A673 (cell line): ENCODE measurements around the gene SCAI. TPM values are rescaled to one million over a fixed set of nuclear protein-coding genes. Genes with fewer than 3 reads are reported as not detected.

ENCODE experiments used
- BruUV-seq: library from RNA; stranded (reverse); fragments of 400-500 nt; replicated peaks from 2 replicates; lab custom pipeline; 2021; lab: Mats Ljungman, UMichigan
- CTCF ChIA-PET: fragments of 300-600 bp; sonication (Branson Sonifier 250); formaldehyde crosslinking; loops from one replicate; lab custom pipeline; 2022; ENCODE audit warnings: antibody characterized with exemption; lab: Charles Lee
- POLR2A ChIA-PET: fragments of 300-600 bp; sonication (Branson Sonifier 250); formaldehyde crosslinking; loops from one replicate; lab custom pipeline; 2022; ENCODE audit warnings: antibody characterized with exemption; ENCODE audit not compliant: low non-redundant PET; lab: Charles Lee
- DNase-seq: peaks from one replicate; pipeline ENCODE4 v3.0.0-alpha.2; 2015; ENCODE audit warnings: low spot score
- H3K27ac ChIP-seq: fragments of 200-600 bp; sonication (generic); 2 replicates; pipeline ENCODE4 v1.5.1; 2016; ENCODE audit warnings: mixed run types, low read depth, mild to moderate bottlenecking, mixed read lengths, antibody characterized with exemption, low read length; ENCODE audit not compliant: poor library complexity, severe bottlenecking
- H3K27me3 ChIP-seq: fragments of 200-600 bp; sonication (generic); replicated peaks from 2 replicates; pipeline ENCODE4 v1.6.1; 2017; ENCODE audit warnings: mixed run types, low read depth, mild to moderate bottlenecking, mixed read lengths, antibody characterized with exemption, low read length; ENCODE audit not compliant: insufficient read depth, poor library complexity
- H3K36me3 ChIP-seq: fragments of 200-600 bp; sonication (generic); 2 replicates; pipeline ENCODE4 v1.6.1; 2016; ENCODE audit warnings: mixed run types, mild to moderate bottlenecking, mixed read lengths, antibody characterized with exemption, low read length; ENCODE audit not compliant: insufficient read depth, poor library complexity, severe bottlenecking
- H3K4me1 ChIP-seq: fragments of 200-600 bp; sonication (generic); 2 replicates; pipeline ENCODE4 v1.6.1; 2017; ENCODE audit warnings: mixed run types, mild to moderate bottlenecking, mixed read lengths, antibody characterized with exemption, low read length; ENCODE audit not compliant: insufficient read depth, poor library complexity, severe bottlenecking
- H3K4me3 ChIP-seq: fragments of 200-600 bp; sonication (generic); 2 replicates; pipeline ENCODE4 v1.5.1; 2016; ENCODE audit warnings: low read depth, mixed run types, mild to moderate bottlenecking, mixed read lengths, low read length; ENCODE audit not compliant: poor library complexity, severe bottlenecking
- H3K9me3 ChIP-seq: fragments of 200-600 bp; sonication (generic); 2 replicates; pipeline ENCODE4 v1.6.1; 2016; ENCODE audit warnings: mixed run types, low read depth, mild to moderate bottlenecking, mixed read lengths, antibody characterized with exemption, low read length; ENCODE audit not compliant: poor library complexity, severe bottlenecking
- CTCF ChIP-seq: fragments of 300-800, 200-600 bp; sonication (generic); conservative IDR thresholded peaks from 2 replicates; pipeline ENCODE4 v1.5.1; 2017; ENCODE audit warnings: low read depth, mild to moderate bottlenecking, antibody characterized with exemption, low read length, moderate library complexity, mixed read lengths
- EZH2 ChIP-seq: fragments of 200-600 bp; sonication (generic); IDR thresholded peaks from 2 replicates; pipeline ENCODE4 v1.6.1; 2017; ENCODE audit warnings: borderline replicate concordance, low read depth, mild to moderate bottlenecking, mixed read lengths, antibody characterized with exemption, low read length; ENCODE audit not compliant: poor library complexity, severe bottlenecking
- intact Hi-C: fragments of 100-400 bp; cut with micrococcal nuclease; formaldehyde crosslinking; loops from one replicate; pipeline ENCODE4 v1.10.0; 2022; ENCODE audit not compliant: unreplicated experiment
- total RNA-seq: library from RNA; stranded (reverse); gene quantifications from 2 replicates; pipeline ENCODE4 v1.2.3, GENCODE V29; 2021

SCAI gene
- total RNA-seq, 1 experiment from 2014 or later, result 14.1 TPM

GRCh38 chr9:125008599-125008998 lies 134.7 kb downstream of the SCAI start:
- BruUV-seq, result no TSS peak
- intact Hi-C loops, result no loop called here
- H3K9me3 ChIP-seq, result no peaks in the 10 kb centered on the region
- no peaks in the 10 kb centered on the region for H3K4me1 ChIP-seq
- H3K36me3 ChIP-seq, result peaks cover 5% of the 10 kb centered on the region
- H3K4me3 ChIP-seq, result no peak overlapping the region
- DNase-seq, result no peak
- POLR2A ChIA-PET, result no interaction called here
- no peak overlapping the region for H3K27ac ChIP-seq
- TF ChIP-seq EZH2, result no peak
- no peaks in the 10 kb centered on the region for H3K27me3 ChIP-seq
- CTCF ChIA-PET, result no interaction called here

- no peaks in the 10 kb centered on the region for H3K36me3 ChIP-seq
- ChIA-PET CTCF (no interaction called here), POLR2A (no interaction called here)
- H3K27me3 ChIP-seq, result no peaks in the 10 kb centered on the region
- BruUV-seq, result no TSS peak
- H3K27ac ChIP-seq, result no peak overlapping the region
- H3K4me1 ChIP-seq, result no peaks in the 10 kb centered on the region
- TF ChIP-seq CTCF, result no peak
- TF ChIP-seq EZH2, result no peak
- intact Hi-C loops, result no loop called here
- DNase-seq, result no peak
- no peak overlapping the region for H3K4me3 ChIP-seq
- no peaks in the 10 kb centered on the region for H3K9me3 ChIP-seq
Observed at GRCh38 chr9:125003332-125003731, 140.0 kb downstream of the SCAI start.

DNA sequence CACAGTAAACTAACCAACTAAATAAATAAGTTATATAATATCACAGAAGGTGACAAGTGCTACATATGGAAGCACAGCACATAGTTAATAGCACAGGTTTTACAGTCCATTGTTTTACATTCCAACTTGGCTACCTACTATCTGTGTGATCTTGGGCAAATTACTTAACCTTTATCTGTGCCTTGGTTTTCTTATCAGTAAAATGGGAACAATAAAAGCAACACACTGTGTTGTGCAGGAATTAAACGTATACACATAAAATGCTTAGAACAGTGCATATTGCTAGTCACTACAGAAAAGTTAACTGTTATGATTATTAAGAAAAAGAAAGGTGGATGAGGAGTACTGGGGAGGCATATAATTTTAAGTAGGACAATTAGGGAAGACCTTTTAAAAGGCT lies 159.6 kb downstream of the SCAI start:
- Histone ChIP-seq H3K36me3 (no peaks in the 10 kb centered on the region), H3K27me3 (no peaks in the 10 kb centered on the region), H3K27ac (no peak overlapping the region), H3K4me3 (no peak overlapping the region), H3K9me3 (no peaks in the 10 kb centered on the region), H3K4me1 (no peaks in the 10 kb centered on the region)
- intact Hi-C loops, result no loop called here
- POLR2A ChIA-PET, result no interaction called here
- TF ChIP-seq EZH2, result no peak
- no peak for TF ChIP-seq CTCF
- no peak for DNase-seq
- BruUV-seq, result no TSS peak
- CTCF ChIA-PET, result no interaction called here

GRCh38 chr9:124980431-124980830 lies 162.9 kb downstream of the SCAI start:
- ChIA-PET CTCF (no interaction called here), POLR2A (no interaction called here)
- H3K27me3 ChIP-seq, result no peaks in the 10 kb centered on the region
- H3K9me3 ChIP-seq, result no peaks in the 10 kb centered on the region
- no peak overlapping the region for H3K27ac ChIP-seq
- no peaks in the 10 kb centered on the region for H3K4me1 ChIP-seq
- H3K4me3 ChIP-seq, result no peak overlapping the region
- BruUV-seq, result no TSS peak
- no peak for DNase-seq
- TF ChIP-seq EZH2, result no peak
- no peak for TF ChIP-seq CTCF
- H3K36me3 ChIP-seq, result no peaks in the 10 kb centered on the region
- intact Hi-C loops, result no loop called here
